Activated CD4-positive, alpha-beta T cell treated with anti-CD3 and anti-CD28 coated beads for 36 hours (primary cell): ENCODE data around the gene RAPGEF6. TPM values are rescaled to one million over a fixed set of nuclear protein-coding genes. Genes with fewer than 3 reads are reported as not detected.
A peak's percentile ranks its signal among the peaks of the same experiment; 100 is the strongest.

Experiments
- ATAC-seq: fragments of 200-7000 bp; cut with Tn5 transposase; one replicate; pipeline ENCODE4 v1.10.0; 2021; ENCODE audit warnings: mild to moderate bottlenecking, moderate library complexity
- CTCF ChIA-PET: fragments of 350-600 bp; sonication (Branson Sonifier 250); formaldehyde crosslinking; loops from one replicate; lab custom pipeline; 2021; ENCODE audit warnings: antibody characterized with exemption; lab: Charles Lee
- POLR2A ChIA-PET: fragments of 350-600 bp; sonication (Branson Sonifier 250); formaldehyde crosslinking; loops from one replicate; lab custom pipeline; 2021; ENCODE audit warnings: antibody characterized with exemption, inconsistent platforms; lab: Charles Lee
- DNase-seq: peaks from one replicate; pipeline ENCODE4 v3.0.0-alpha.2; 2020
- H3K27ac Mint-ChIP-seq: one replicate; pipeline ENCODE4 v1.8.0; 2021; ENCODE audit warnings: mixed read lengths
- H3K27me3 Mint-ChIP-seq: one replicate; pipeline ENCODE4 v1.8.0; 2021; ENCODE audit warnings: mixed read lengths
- H3K36me3 Mint-ChIP-seq: one replicate; pipeline ENCODE4 v1.8.0; 2021; ENCODE audit warnings: low read depth, mixed read lengths
- H3K4me1 Mint-ChIP-seq: one replicate; pipeline ENCODE4 v1.8.0; 2021; ENCODE audit warnings: mixed read lengths
- H3K4me3 Mint-ChIP-seq: one replicate; pipeline ENCODE4 v1.8.0; 2021; ENCODE audit warnings: mild to moderate bottlenecking, moderate library complexity, mixed read lengths
- H3K9me3 Mint-ChIP-seq: one replicate; pipeline ENCODE4 v1.8.0; 2021; ENCODE audit warnings: low read depth, mixed read lengths
- intact Hi-C, 2 experiments: fragments of 100-400 bp; cut with DNase I in 1 of 2; cut with micrococcal nuclease in 1 of 2; formaldehyde crosslinking; loops; one replicate each; pipeline versions ENCODE4 v1.14.2 to v1.15.1; 2022 to 2024; cut with DNase I, micrococcal nuclease
- total RNA-seq, 2 experiments: library from RNA; stranded (reverse); gene quantifications; one replicate each; pipeline ENCODE4 v1.2.3, GENCODE V29; 2021

The RAPGEF6 gene
- total RNA-seq, 2 experiments from 2014 or later: 26.5 to 30.5 TPM

DNA sequence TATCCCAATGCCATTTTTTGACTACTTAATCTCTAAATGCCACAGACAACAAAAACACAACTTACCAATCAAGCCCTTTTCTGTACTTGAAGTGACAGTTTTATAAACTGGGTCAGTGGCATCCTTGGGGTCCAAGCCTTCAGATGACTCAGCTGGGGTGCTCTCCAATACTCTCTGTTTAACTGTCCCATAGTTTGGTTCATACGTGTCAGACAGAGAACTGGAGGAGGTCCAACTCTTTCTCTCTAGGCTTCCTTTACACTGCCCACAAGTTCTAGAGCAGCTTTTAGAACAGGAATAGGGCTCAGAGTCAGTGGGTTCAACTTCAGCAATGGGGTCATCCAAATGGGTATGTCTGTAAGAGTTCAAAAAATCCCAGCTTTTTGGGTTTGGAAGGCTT is 204.2 kb downstream of the RAPGEF6 start:
- ChIA-PET POLR2A (interaction anchor here (0.5 kb wide), 1 partner anchor 13 kb away, joined by 3 read pairs; no protein-coding TSS in a partner anchor), CTCF (interaction anchor here (1.2 kb wide), 1 partner anchor 577 kb away, joined by 3 read pairs; no protein-coding TSS in a partner anchor)
- no peak for ATAC-seq

DNA sequence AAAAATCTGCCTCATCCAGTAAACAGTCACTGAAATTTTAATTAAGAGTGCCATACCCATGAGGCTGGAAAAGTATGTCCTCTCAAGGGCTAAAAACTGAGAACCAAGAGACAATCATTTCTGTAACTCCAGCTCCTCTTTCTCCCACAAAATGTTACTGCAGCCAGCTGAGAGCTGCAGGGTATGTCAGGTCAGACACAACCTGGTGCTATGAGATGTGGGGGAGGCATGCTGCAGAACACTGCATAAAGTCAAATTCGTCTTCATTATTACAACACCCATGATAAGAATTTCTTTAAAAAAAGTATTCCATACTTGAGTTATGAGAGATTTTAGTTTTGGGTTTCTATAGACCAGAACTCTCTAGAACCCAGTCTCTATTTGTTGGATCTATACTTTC is 209.0 kb downstream of the RAPGEF6 start:
- DNase-seq: no peak
- peaks cover 49% of the 10 kb centered on the region for H3K36me3 Mint-ChIP-seq
- POLR2A ChIA-PET: no interaction called here
- peaks cover 11% of the 10 kb centered on the region for H3K4me1 Mint-ChIP-seq
- intact Hi-C loops: loop anchor here in 1 of 2 experiments (10.0 kb wide), 1 partner anchor 579 kb away; no protein-coding TSS in a partner anchor
- CTCF ChIA-PET: interaction anchor here (0.7 to 1.2 kb wide), 2 partner anchors 11 to 582 kb away, joined by 3 to 5 read pairs; no protein-coding TSS in a partner anchor
- H3K27me3 Mint-ChIP-seq: no peaks in the 10 kb centered on the region
- no peaks in the 10 kb centered on the region for H3K9me3 Mint-ChIP-seq
- no peak for ATAC-seq
- no peak overlapping the region for H3K4me3 Mint-ChIP-seq
- no peak overlapping the region for H3K27ac Mint-ChIP-seq

More for the DNA sequence above, 204.2 kb downstream of the RAPGEF6 start:
- intact Hi-C loops: no loop called here
- peaks cover 8% of the 10 kb centered on the region for H3K4me1 Mint-ChIP-seq
- peaks cover 64% of the 10 kb centered on the region for H3K36me3 Mint-ChIP-seq
- H3K27me3 Mint-ChIP-seq: no peaks in the 10 kb centered on the region
- DNase-seq: no peak
- H3K4me3 Mint-ChIP-seq: no peak overlapping the region
- peak overlapping the region; percentile 25 for H3K27ac Mint-ChIP-seq
- no peaks in the 10 kb centered on the region for H3K9me3 Mint-ChIP-seq

DNA sequence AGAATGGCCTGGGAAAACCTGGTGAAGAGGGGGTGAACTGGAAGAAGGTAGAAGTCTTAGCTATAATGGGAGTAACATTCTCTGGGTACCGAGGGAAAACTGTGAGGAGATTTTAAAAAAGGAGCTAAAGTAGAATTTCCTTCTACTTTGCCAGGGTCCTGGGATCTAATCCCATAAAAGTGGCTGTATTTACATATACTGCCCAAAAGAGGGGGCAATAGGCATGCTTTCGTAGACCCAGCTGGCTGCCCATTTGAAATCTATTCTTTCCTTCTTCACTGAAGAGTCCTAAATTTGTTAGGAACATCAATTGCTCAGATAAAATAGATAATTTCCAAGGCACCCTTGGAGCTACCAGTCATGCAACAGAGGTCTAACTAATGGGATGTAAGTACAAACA is 212.0 kb downstream of the RAPGEF6 start:
- Mint-ChIP-seq H3K9me3 (no peaks in the 10 kb centered on the region), H3K27ac (peak overlapping the region; percentile 39), H3K4me3 (no peak overlapping the region), H3K4me1 (peaks cover 15% of the 10 kb centered on the region), H3K27me3 (no peaks in the 10 kb centered on the region), H3K36me3 (peaks cover 30% of the 10 kb centered on the region)
- intact Hi-C loops: loop anchor here (5.0 to 10.0 kb wide), 2 partner anchors 582 to 584 kb away; no protein-coding TSS in a partner anchor
- no peak for DNase-seq
- POLR2A ChIA-PET: no interaction called here
- CTCF ChIA-PET: interaction anchor here (0.6 to 2.3 kb wide), 12 partner anchors 9 to 585 kb away, joined by 3 to 8 read pairs (median 4); no protein-coding TSS in a partner anchor
- no peak for ATAC-seq

DNA sequence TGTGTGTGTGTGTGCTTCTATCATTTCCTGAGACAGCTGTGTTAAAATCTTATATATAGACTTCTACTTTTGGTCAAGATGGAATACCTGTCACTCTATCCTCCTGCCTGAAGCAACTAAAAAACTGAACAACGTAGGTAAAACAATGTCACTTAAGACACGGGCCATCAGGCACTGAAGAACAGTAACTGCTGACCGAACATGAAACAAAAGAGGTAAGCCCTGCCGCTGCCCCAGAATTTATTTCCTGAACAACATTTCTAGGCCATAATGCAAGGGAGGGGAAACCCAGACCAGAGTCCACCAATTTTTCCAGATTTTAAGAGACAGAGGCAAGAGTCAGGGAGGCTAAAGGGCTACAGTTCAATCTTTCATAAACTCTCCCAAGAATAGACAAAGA is 215.2 kb downstream of the RAPGEF6 start:
- ATAC-seq: no peak
- POLR2A ChIA-PET: no interaction called here
- intact Hi-C loops: loop anchor here (5.0 to 10.0 kb wide), 4 partner anchors 38 to 1313 kb away; no protein-coding TSS in a partner anchor

DNA sequence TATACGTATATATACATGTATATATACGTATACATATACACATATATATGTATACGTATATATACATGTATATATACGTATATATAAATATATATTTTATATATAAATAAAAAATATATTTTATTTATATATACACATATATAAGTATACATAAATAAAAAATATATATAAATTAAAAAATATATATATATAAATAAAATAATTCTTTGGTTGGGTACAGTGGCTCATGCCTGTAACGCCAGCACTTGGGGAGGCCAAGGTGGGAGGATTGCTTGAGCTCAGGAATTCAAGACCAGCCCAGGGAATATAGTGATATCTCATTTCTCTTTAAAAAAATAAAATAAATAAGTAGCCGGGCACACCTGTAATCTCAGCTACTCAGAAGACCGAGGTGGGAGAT is 216.2 kb downstream of the RAPGEF6 start:
- H3K4me3 Mint-ChIP-seq: no peak overlapping the region
- peaks cover 20% of the 10 kb centered on the region for H3K36me3 Mint-ChIP-seq
- H3K9me3 Mint-ChIP-seq: no peaks in the 10 kb centered on the region
- DNase-seq (no peak), ATAC-seq (no peak)
- peaks cover 38% of the 10 kb centered on the region for H3K4me1 Mint-ChIP-seq
- POLR2A ChIA-PET: no interaction called here
- no peak overlapping the region for H3K27ac Mint-ChIP-seq
- CTCF ChIA-PET: interaction anchor here (0.5 to 1.1 kb wide), 7 partner anchors 15 to 548 kb away, joined by 3 to 4 read pairs (median 3); no protein-coding TSS in a partner anchor
- no peaks in the 10 kb centered on the region for H3K27me3 Mint-ChIP-seq
- intact Hi-C loops: loop anchor here (5.0 kb wide), 2 partner anchors 37 to 1312 kb away; no protein-coding TSS in a partner anchor

More for the DNA sequence above, 215.2 kb downstream of the RAPGEF6 start:
- no peak overlapping the region for H3K4me3 Mint-ChIP-seq
- H3K9me3 Mint-ChIP-seq: no peaks in the 10 kb centered on the region
- CTCF ChIA-PET: interaction anchor here (0.9 to 1.0 kb wide), 3 partner anchors 14 to 549 kb away, joined by 3 to 4 read pairs (median 3); no protein-coding TSS in a partner anchor
- peaks cover 29% of the 10 kb centered on the region for H3K4me1 Mint-ChIP-seq
- H3K36me3 Mint-ChIP-seq: peaks cover 18% of the 10 kb centered on the region
- peak overlapping the region; percentile 71 for H3K27ac Mint-ChIP-seq
- H3K27me3 Mint-ChIP-seq: no peaks in the 10 kb centered on the region
- DNase-seq: no peak

DNA sequence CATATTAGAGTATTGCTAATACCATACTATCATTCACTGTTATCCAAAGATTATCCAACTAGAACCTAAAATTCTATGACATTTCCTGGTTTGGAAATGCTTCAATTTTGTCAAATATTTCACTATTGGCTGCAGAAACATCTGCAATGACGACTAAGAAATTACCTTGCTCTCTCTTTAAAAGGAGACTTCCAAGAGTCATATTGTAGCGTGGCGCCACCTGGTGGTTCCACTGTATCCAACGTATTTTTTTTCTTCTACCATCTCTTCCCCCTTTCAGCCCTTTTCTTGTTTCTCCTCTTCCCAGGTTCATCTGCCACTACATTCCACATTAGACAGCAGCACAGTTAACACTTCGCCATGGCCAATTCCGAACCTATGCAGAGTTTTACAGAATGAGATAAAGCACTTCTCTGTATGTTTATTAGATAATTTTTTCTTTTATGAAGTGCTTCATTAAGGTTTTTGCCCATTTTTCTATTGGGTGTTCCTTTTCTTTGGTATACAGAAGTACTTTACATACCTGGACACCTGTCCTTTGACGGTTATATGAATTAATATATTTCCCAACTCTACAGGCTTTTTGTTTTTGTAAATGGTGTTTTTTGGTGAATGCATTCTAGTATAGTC is 217.7 kb downstream of the RAPGEF6 start:
- Mint-ChIP-seq H3K36me3 (peaks cover 18% of the 10 kb centered on the region), H3K4me3 (no peak overlapping the region), H3K27me3 (no peaks in the 10 kb centered on the region), H3K9me3 (no peaks in the 10 kb centered on the region), H3K27ac (peak overlapping the region; percentile 40), H3K4me1 (peaks cover 43% of the 10 kb centered on the region)
- intact Hi-C loops: loop anchor here (1.0 to 5.0 kb wide), 8 partner anchors 21 to 1310 kb away; partner anchors contain the start of gene HINT1 (in 2 of the 2)
- CTCF ChIA-PET: interaction anchor here (1.1 to 3.4 kb wide), 3 partner anchors 22 to 546 kb away, joined by 4 to 15 read pairs (median 7); no protein-coding TSS in a partner anchor
- no peak for ATAC-seq
- peak; percentile 92 for DNase-seq
- POLR2A ChIA-PET: no interaction called here

DNA sequence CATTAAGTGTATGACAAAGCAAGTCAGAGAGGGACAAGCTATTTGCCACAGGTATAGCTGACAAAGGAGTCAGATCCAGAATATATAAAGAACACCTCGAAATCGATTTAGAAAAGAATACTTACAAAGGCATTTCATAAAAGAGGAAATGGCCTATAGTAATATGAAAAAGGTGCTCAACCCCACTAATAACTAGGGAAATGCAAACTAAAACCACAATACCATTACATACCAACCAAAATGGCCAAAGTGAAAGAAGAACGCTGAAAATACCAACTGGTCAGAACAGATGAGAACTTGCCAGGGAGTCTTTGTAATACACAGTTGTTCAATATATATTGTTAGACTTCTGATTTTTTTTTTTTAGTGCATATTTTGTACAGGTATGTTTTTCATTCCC is 218.3 kb downstream of the RAPGEF6 start:
- intact Hi-C loops: loop anchor here (1.0 to 5.0 kb wide), 8 partner anchors 20 to 1309 kb away; partner anchors contain the start of gene HINT1 (in 2 of the 2)
- POLR2A ChIA-PET: no interaction called here
- no peaks in the 10 kb centered on the region for H3K9me3 Mint-ChIP-seq
- H3K36me3 Mint-ChIP-seq: peaks cover 14% of the 10 kb centered on the region
- CTCF ChIA-PET: interaction anchor here (0.6 to 3.4 kb wide), 8 partner anchors 21 to 545 kb away, joined by 3 to 15 read pairs (median 3); partner anchors contain the start of gene CDC42SE2
- ATAC-seq (no peak), DNase-seq (no peak)
- no peak overlapping the region for H3K4me3 Mint-ChIP-seq
- peak overlapping the region; percentile 40 for H3K27ac Mint-ChIP-seq
- H3K27me3 Mint-ChIP-seq: no peaks in the 10 kb centered on the region
- peaks cover 43% of the 10 kb centered on the region for H3K4me1 Mint-ChIP-seq

DNA sequence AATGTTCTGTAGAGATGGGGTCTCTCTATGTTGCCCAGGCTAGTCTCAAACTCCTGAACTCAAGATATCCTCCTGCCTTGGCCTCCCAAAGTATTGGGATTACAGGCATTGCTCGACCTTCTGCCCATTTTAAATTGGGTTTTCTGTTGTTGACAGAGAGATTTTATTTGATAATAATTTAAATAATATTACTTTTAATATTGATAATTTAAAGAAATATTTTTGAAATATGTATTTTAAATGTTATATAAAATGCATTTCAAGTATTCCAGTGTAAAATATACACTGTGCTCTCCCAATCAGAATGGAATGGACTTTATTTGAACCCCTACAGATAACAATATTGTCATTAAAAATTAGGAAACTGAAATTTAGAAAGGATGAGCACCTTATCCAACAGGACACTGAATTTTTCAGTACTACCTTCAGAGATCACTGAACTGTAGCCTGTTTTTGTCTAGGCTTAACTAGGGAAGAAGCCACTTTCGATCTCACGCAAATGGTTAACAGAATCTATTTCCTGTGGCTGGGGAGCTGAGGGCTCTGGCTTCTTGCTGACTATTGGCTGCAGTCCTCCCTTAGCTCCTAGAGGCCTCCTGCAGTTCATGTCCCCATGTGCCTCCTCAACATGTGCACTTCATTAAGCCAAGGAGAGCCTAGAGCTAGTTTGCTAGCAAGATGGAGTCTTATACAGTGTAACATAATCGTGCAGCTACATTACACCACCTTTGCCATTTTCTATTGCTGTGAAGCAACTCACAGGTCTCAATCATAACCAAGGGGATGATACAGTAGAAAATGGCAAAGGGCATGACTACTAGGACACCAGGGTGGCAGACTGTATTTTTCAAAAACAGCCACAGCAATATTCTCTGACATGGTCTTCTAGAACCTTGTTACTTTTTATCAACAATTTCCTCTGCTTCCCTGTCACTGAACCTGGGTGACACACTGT is 221.1 kb downstream of the RAPGEF6 start:
- intact Hi-C loops: loop anchor here in 1 of 2 experiments (5.0 kb wide), 1 partner anchor 347 kb away; no protein-coding TSS in a partner anchor
- no peaks in the 10 kb centered on the region for H3K27me3 Mint-ChIP-seq
- H3K4me1 Mint-ChIP-seq: peaks cover 35% of the 10 kb centered on the region
- peak overlapping the region; percentile 55 for H3K4me3 Mint-ChIP-seq
- peak; percentile 57 for DNase-seq
- H3K27ac Mint-ChIP-seq: peak overlapping the region; percentile 91
- H3K36me3 Mint-ChIP-seq: peaks cover 34% of the 10 kb centered on the region
- peak; percentile 86 for ATAC-seq
- H3K9me3 Mint-ChIP-seq: peaks cover 3% of the 10 kb centered on the region
- ChIA-PET POLR2A (interaction anchor here (0.6 kb wide), 1 partner anchor 736 kb away, joined by 4 read pairs; no protein-coding TSS in a partner anchor), CTCF (interaction anchor here (0.7 to 3.4 kb wide), 5 partner anchors 9 to 542 kb away, joined by 3 to 15 read pairs (median 4); no protein-coding TSS in a partner anchor)

DNA sequence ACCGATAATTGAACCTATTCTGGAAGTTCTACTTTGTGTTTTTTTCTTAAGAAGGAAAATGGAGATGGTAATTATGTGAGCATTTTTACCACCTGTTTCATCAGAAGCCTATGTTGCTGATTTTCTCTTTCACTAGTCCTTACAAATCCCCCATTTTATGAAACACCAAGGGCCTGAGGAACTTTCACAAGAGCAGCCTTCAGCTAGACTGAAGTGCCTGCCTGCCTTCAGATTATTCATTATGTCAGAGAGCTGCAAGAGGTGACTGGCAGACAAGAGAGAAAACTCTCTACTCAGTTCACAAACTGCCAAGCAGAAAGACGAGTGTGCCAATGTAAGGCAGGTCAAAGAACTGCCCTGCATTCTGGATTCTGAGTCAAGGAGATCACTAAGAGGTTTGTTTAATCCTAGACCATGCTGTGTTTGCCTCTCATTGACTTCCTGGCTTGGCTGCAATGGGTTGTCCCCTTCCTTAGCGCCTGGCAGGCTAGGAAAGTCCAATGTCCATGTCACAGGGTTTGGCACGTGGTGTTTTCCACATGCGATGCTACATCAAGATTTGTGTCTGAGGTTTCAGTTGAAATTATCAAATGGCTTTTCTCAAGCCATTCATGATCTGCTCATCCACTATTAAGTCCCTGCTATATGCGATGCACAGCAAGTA is 227.9 kb downstream of the RAPGEF6 start:
- Mint-ChIP-seq H3K27me3 (no peaks in the 10 kb centered on the region), H3K27ac (peak overlapping the region; percentile 21), H3K4me1 (peaks cover 3% of the 10 kb centered on the region), H3K36me3 (peaks cover 75% of the 10 kb centered on the region), H3K4me3 (no peak overlapping the region), H3K9me3 (peaks cover 9% of the 10 kb centered on the region)
- intact Hi-C loops: no loop called here
- DNase-seq (no peak), ATAC-seq (no peak)
- POLR2A ChIA-PET: no interaction called here
- CTCF ChIA-PET: interaction anchor here (0.6 to 1.0 kb wide), 4 partner anchors 25 to 436 kb away, joined by 3 to 5 read pairs (median 3); no protein-coding TSS in a partner anchor

DNA sequence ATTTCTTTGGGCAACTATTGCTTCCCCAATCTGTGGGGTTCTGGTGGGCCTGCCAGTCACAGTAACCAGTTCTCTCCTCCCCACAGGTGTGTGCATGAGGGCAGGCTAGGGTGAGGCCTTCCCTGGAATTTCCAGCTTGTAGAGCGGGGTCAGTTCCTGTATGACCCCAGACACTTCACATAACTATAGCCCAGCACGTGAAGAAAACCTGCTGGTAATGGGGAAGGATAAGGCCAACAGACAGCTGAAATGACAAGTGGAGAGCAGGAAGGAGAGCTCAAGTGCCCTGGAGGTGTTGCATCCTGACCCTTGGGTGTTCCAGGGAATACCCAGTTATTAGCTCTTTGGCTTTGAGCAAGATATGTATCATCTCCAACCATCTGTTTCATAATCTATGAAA is 229.0 kb downstream of the RAPGEF6 start:
- intact Hi-C loops: no loop called here
- DNase-seq (no peak), ATAC-seq (no peak)
- Mint-ChIP-seq H3K9me3 (peaks cover 11% of the 10 kb centered on the region), H3K36me3 (peaks cover 79% of the 10 kb centered on the region), H3K4me1 (peaks cover 3% of the 10 kb centered on the region), H3K27me3 (no peaks in the 10 kb centered on the region), H3K27ac (peak overlapping the region; percentile 13), H3K4me3 (no peak overlapping the region)
- ChIA-PET POLR2A (no interaction called here), CTCF (interaction anchor here (0.6 to 1.9 kb wide), 6 partner anchors 9 to 435 kb away, joined by 3 to 8 read pairs (median 3); no protein-coding TSS in a partner anchor)
